ENCODE measurements around the gene TEDC1. TPM values are rescaled to one million over a fixed set of nuclear protein-coding genes. Genes with fewer than 3 reads are reported as not detected.

TEDC1 gene
- total RNA-seq, 3 donors from 2014 or later = 4.9 to 7.8 (median 6.7) TPM

DNA sequence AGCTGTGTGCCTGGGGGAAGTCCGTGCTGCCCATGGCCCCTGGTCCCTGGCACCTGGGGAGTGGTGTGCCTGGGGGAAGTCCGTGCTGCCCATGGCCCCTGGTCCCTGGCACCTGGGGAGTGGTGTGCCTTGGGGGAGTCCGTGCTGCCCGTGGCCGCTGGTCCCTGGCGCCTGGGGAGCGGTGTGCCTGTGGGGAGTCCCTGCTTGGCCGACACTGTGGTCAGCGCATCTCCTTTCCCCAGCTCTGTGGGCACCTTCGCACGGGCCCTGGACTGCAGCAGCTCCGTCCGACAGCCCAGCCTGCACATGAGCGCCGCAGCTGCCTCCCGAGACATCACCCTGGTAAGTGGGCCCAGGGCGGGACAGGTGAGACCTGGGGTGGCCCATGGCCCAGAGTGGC lies 30.9 kb upstream of the TEDC1 start:
- Histone ChIP-seq H3K27me3 (no peaks in the 10 kb centered on the region), H3K9me3 (no peaks in the 10 kb centered on the region), H3K4me1 (no peaks in the 10 kb centered on the region), H3K36me3 (no peaks in the 10 kb centered on the region), H3K27ac (no peak overlapping the region), H3K4me3 (no peak overlapping the region)
- intact Hi-C loops (cut with DNase I; ENCODE audit: low total_unique reads) = no loop called here
- DNase-seq (ENCODE audit: low spot score in 2 of 2) = no peak
- TF ChIP-seq POLR2A (IDR thresholded peaks at IDR 0.05) (no peak), POLR2AphosphoS5 (IDR thresholded peaks at IDR 0.05) (no peak)
- TF ChIP-seq, protein P1, sequence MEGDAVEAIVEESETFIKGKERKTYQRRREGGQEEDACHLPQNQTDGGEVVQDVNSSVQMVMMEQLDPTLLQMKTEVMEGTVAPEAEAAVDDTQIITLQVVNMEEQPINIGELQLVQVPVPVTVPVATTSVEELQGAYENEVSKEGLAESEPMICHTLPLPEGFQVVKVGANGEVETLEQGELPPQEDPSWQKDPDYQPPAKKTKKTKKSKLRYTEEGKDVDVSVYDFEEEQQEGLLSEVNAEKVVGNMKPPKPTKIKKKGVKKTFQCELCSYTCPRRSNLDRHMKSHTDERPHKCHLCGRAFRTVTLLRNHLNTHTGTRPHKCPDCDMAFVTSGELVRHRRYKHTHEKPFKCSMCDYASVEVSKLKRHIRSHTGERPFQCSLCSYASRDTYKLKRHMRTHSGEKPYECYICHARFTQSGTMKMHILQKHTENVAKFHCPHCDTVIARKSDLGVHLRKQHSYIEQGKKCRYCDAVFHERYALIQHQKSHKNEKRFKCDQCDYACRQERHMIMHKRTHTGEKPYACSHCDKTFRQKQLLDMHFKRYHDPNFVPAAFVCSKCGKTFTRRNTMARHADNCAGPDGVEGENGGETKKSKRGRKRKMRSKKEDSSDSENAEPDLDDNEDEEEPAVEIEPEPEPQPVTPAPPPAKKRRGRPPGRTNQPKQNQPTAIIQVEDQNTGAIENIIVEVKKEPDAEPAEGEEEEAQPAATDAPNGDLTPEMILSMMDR (IDR thresholded peaks at IDR 0.05) = no peak

- Histone ChIP-seq H3K27ac (no peak overlapping the region), H3K9me3 (no peaks in the 10 kb centered on the region), H3K4me1 (no peaks in the 10 kb centered on the region), H3K4me3 (no peak overlapping the region), H3K36me3 (no peaks in the 10 kb centered on the region), H3K27me3 (no peaks in the 10 kb centered on the region)
- intact Hi-C loops (cut with DNase I; ENCODE audit: low total_unique reads) = no loop called here
- TF ChIP-seq POLR2AphosphoS5 (IDR thresholded peaks at IDR 0.05) (no peak), POLR2A (IDR thresholded peaks at IDR 0.05) (no peak)
- TF ChIP-seq, protein P1 (IDR thresholded peaks at IDR 0.05) = no peak
- no peak for DNase-seq (ENCODE audit: low spot score in 2 of 2)
These were observed 30.4 kb upstream of the TEDC1 start for GRCh38 chr14:105460616-105461015.

GRCh38 chr14:105461903-105462302 lies 29.1 kb upstream of the TEDC1 start:
- Histone ChIP-seq H3K4me3 (no peak overlapping the region), H3K36me3 (no peaks in the 10 kb centered on the region), H3K27ac (no peak overlapping the region), H3K4me1 (peaks cover 0 to 4% of the 10 kb centered on the region in 2 donors), H3K9me3 (no peaks in the 10 kb centered on the region), H3K27me3 (no peaks in the 10 kb centered on the region)
- intact Hi-C loops (cut with DNase I; ENCODE audit: low total_unique reads) = no loop called here
- no peak for DNase-seq (ENCODE audit: low spot score in 2 of 2)
- TF ChIP-seq POLR2A (IDR thresholded peaks at IDR 0.05) = no peak
- TF ChIP-seq, protein P1 (IDR thresholded peaks at IDR 0.05) = no peak
- no peak for TF ChIP-seq POLR2AphosphoS5 (IDR thresholded peaks at IDR 0.05)

- TF ChIP-seq, protein P1 (IDR thresholded peaks at IDR 0.05) = no peak
- H3K9me3 ChIP-seq = no peaks in the 10 kb centered on the region
- H3K4me1 ChIP-seq = peaks cover 21 to 24% of the 10 kb centered on the region in 2 donors
- DNase-seq (ENCODE audit: low spot score in 2 of 2) = no peak
- intact Hi-C loops (cut with DNase I; ENCODE audit: low total_unique reads) = no loop called here
- H3K4me3 ChIP-seq = no peak overlapping the region
- H3K36me3 ChIP-seq = no peaks in the 10 kb centered on the region
- no peaks in the 10 kb centered on the region for H3K27me3 ChIP-seq
- no peak overlapping the region for H3K27ac ChIP-seq
These were observed 26.5 kb upstream of the TEDC1 start for GRCh38 chr14:105464501-105464900.

DNA sequence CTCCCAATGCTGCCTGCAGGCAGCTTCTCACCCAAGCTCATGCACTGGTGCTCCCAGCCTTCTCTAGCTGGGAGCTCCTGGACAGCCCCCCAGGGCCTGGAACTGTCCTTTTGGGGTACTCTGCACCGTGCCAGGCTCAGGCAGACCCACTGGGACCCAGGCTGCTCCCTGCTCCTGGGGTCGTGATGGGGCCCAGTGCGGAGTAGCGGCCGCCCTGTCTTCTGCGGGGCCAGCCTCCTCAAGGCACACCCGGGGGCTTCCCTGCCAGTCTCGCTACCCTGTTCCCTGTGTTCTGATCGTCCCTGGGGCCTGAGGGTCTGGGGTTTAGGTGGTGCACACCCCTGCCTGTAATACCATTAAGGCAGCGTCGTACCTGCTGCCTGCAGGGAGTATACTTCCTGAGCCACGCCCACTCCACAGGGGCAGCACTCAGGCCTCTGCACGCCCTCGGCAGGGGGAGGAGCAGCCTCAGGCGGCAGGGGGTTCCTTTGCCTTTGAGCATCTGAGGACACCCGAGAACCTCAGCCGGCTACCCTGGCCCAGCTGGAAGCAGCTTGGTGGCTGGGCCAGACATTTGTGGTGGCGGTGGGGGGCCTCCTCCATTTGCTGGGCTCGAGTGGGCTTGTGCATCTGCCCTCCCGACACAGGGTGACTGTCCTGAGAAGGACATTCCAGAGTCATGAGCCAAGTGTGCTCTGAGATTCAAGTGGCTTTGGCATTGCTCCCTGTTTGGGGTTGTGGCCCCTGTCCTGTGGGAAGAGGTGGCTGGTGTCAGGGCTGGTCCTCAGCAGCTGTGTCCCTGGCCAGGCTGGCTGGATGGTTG lies 25.6 kb upstream of the TEDC1 start:
- H3K36me3 ChIP-seq = no peaks in the 10 kb centered on the region
- peak overlapping the region; percentile 95 to 96 for H3K27ac ChIP-seq
- DNase-seq (ENCODE audit: low spot score in 2 of 2) = no peak
- no peaks in the 10 kb centered on the region for H3K9me3 ChIP-seq
- no peaks in the 10 kb centered on the region for H3K27me3 ChIP-seq
- intact Hi-C loops (cut with DNase I; ENCODE audit: low total_unique reads) = no loop called here
- peaks cover 21 to 30% of the 10 kb centered on the region in 2 donors for H3K4me1 ChIP-seq
- no peak overlapping the region for H3K4me3 ChIP-seq
- no peak for TF ChIP-seq POLR2A (IDR thresholded peaks at IDR 0.05)
- TF ChIP-seq, protein P1 (IDR thresholded peaks at IDR 0.05) = no peak
- no peak for TF ChIP-seq POLR2AphosphoS5 (IDR thresholded peaks at IDR 0.05)

Measured in breast epithelium (tissue), 4 donors.